ENCODE data around the gene MLC1.

Gene MLC1

GRCh38 chr22:50083462-50084079, 1.7 kb downstream of the MLC1 start:
- H3K4me1 ChIP-seq (ENCODE audit: control insufficient read depth, low read depth, low read length) = no peaks in the 10 kb centered on the region
- H3K9ac ChIP-seq (ENCODE audit: low read length) = no peak overlapping the region
- no peaks in the 10 kb centered on the region for H3K9me3 ChIP-seq (ENCODE audit: control insufficient read depth, low read depth, low read length)
- H3K27me3 ChIP-seq (ENCODE audit: control insufficient read depth, insufficient read depth, low read length) = no peaks in the 10 kb centered on the region
- H3K4me3 ChIP-seq (ENCODE audit: low read length) = no peak overlapping the region
- no peak overlapping the region for H3K27ac ChIP-seq (ENCODE audit: low read length)
- H3K36me3 ChIP-seq (ENCODE audit: control insufficient read depth, low read depth, low read length) = no peaks in the 10 kb centered on the region

GRCh38 chr22:50082961-50083461, 2.2 kb downstream of the MLC1 start:
- H3K4me3 ChIP-seq (ENCODE audit: low read length) = no peak overlapping the region
- H3K27ac ChIP-seq (ENCODE audit: low read length) = no peak overlapping the region
- H3K9me3 ChIP-seq (ENCODE audit: control insufficient read depth, low read depth, low read length) = no peaks in the 10 kb centered on the region
- no peaks in the 10 kb centered on the region for H3K27me3 ChIP-seq (ENCODE audit: control insufficient read depth, insufficient read depth, low read length)
- no peak overlapping the region for H3K9ac ChIP-seq (ENCODE audit: low read length)
- H3K4me1 ChIP-seq (ENCODE audit: control insufficient read depth, low read depth, low read length) = no peaks in the 10 kb centered on the region
- no peaks in the 10 kb centered on the region for H3K36me3 ChIP-seq (ENCODE audit: control insufficient read depth, low read depth, low read length)

GRCh38 chr22:50082197-50082715, 3.0 kb downstream of the MLC1 start:
- no peak overlapping the region for H3K9ac ChIP-seq (ENCODE audit: low read length)
- no peak overlapping the region for H3K27ac ChIP-seq (ENCODE audit: low read length)

GRCh38 chr22:50081426-50082196, 3.6 kb downstream of the MLC1 start:
- Histone ChIP-seq H3K27ac (ENCODE audit: low read length) (no peak overlapping the region), H3K9ac (ENCODE audit: low read length) (no peak overlapping the region), H3K27me3 (ENCODE audit: control insufficient read depth, insufficient read depth, low read length) (no peaks in the 10 kb centered on the region), H3K9me3 (ENCODE audit: control insufficient read depth, low read depth, low read length) (no peaks in the 10 kb centered on the region), H3K4me1 (ENCODE audit: control insufficient read depth, low read depth, low read length) (no peaks in the 10 kb centered on the region), H3K36me3 (ENCODE audit: control insufficient read depth, low read depth, low read length) (no peaks in the 10 kb centered on the region), H3K4me3 (ENCODE audit: low read length) (no peak overlapping the region)

More at GRCh38 chr22:50082197-50082715, 3.0 kb downstream of the MLC1 start:
- H3K4me1 ChIP-seq (ENCODE audit: control insufficient read depth, low read depth, low read length) = no peaks in the 10 kb centered on the region
- no peaks in the 10 kb centered on the region for H3K9me3 ChIP-seq (ENCODE audit: control insufficient read depth, low read depth, low read length)
- H3K4me3 ChIP-seq (ENCODE audit: low read length) = no peak overlapping the region
- no peaks in the 10 kb centered on the region for H3K36me3 ChIP-seq (ENCODE audit: control insufficient read depth, low read depth, low read length)
- no peaks in the 10 kb centered on the region for H3K27me3 ChIP-seq (ENCODE audit: control insufficient read depth, insufficient read depth, low read length)

GRCh38 chr22:50080077-50080465, 5.2 kb downstream of the MLC1 start:
- H3K27ac ChIP-seq (ENCODE audit: low read length) = no peak overlapping the region
- H3K27me3 ChIP-seq (ENCODE audit: control insufficient read depth, insufficient read depth, low read length) = no peaks in the 10 kb centered on the region
- no peaks in the 10 kb centered on the region for H3K4me1 ChIP-seq (ENCODE audit: control insufficient read depth, low read depth, low read length)
- H3K9me3 ChIP-seq (ENCODE audit: control insufficient read depth, low read depth, low read length) = no peaks in the 10 kb centered on the region
- H3K9ac ChIP-seq (ENCODE audit: low read length) = no peak overlapping the region
- no peak overlapping the region for H3K4me3 ChIP-seq (ENCODE audit: low read length)
- H3K36me3 ChIP-seq (ENCODE audit: control insufficient read depth, low read depth, low read length) = no peaks in the 10 kb centered on the region

- Histone ChIP-seq H3K4me3 (ENCODE audit: low read length) (no peak overlapping the region), H3K9ac (ENCODE audit: low read length) (no peak overlapping the region), H3K27ac (ENCODE audit: low read length) (no peak overlapping the region), H3K27me3 (ENCODE audit: control insufficient read depth, insufficient read depth, low read length) (no peaks in the 10 kb centered on the region), H3K36me3 (ENCODE audit: control insufficient read depth, low read depth, low read length) (no peaks in the 10 kb centered on the region), H3K9me3 (ENCODE audit: control insufficient read depth, low read depth, low read length) (no peaks in the 10 kb centered on the region), H3K4me1 (ENCODE audit: control insufficient read depth, low read depth, low read length) (no peaks in the 10 kb centered on the region)
These were observed 6.5 kb downstream of the MLC1 start for GRCh38 chr22:50078761-50079160.

- H3K4me3 ChIP-seq (ENCODE audit: low read length) = no peak overlapping the region
- H3K9ac ChIP-seq (ENCODE audit: low read length) = no peak overlapping the region
- H3K36me3 ChIP-seq (ENCODE audit: control insufficient read depth, low read depth, low read length) = no peaks in the 10 kb centered on the region
- no peaks in the 10 kb centered on the region for H3K9me3 ChIP-seq (ENCODE audit: control insufficient read depth, low read depth, low read length)
- no peaks in the 10 kb centered on the region for H3K4me1 ChIP-seq (ENCODE audit: control insufficient read depth, low read depth, low read length)
- no peak overlapping the region for H3K27ac ChIP-seq (ENCODE audit: low read length)
- H3K27me3 ChIP-seq (ENCODE audit: control insufficient read depth, insufficient read depth, low read length) = no peaks in the 10 kb centered on the region
These were observed 7.0 kb downstream of the MLC1 start for GRCh38 chr22:50078246-50078645.

- H3K9me3 ChIP-seq (ENCODE audit: control insufficient read depth, low read depth, low read length) = no peaks in the 10 kb centered on the region
- no peak overlapping the region for H3K9ac ChIP-seq (ENCODE audit: low read length)
- H3K36me3 ChIP-seq (ENCODE audit: control insufficient read depth, low read depth, low read length) = no peaks in the 10 kb centered on the region
- no peak overlapping the region for H3K27ac ChIP-seq (ENCODE audit: low read length)
- no peaks in the 10 kb centered on the region for H3K4me1 ChIP-seq (ENCODE audit: control insufficient read depth, low read depth, low read length)
- no peak overlapping the region for H3K4me3 ChIP-seq (ENCODE audit: low read length)
- no peaks in the 10 kb centered on the region for H3K27me3 ChIP-seq (ENCODE audit: control insufficient read depth, insufficient read depth, low read length)
These were observed 8.3 kb downstream of the MLC1 start for GRCh38 chr22:50076646-50077535.

- no peaks in the 10 kb centered on the region for H3K9me3 ChIP-seq (ENCODE audit: control insufficient read depth, low read depth, low read length)
- H3K27me3 ChIP-seq (ENCODE audit: control insufficient read depth, insufficient read depth, low read length) = no peaks in the 10 kb centered on the region
- no peaks in the 10 kb centered on the region for H3K36me3 ChIP-seq (ENCODE audit: control insufficient read depth, low read depth, low read length)
- no peaks in the 10 kb centered on the region for H3K4me1 ChIP-seq (ENCODE audit: control insufficient read depth, low read depth, low read length)
- H3K27ac ChIP-seq (ENCODE audit: low read length) = no peak overlapping the region
- H3K4me3 ChIP-seq (ENCODE audit: low read length) = no peak overlapping the region
- H3K9ac ChIP-seq (ENCODE audit: low read length) = no peak overlapping the region
These were observed 10.4 kb downstream of the MLC1 start for GRCh38 chr22:50074551-50075530.

GRCh38 chr22:50074056-50074455, 11.2 kb downstream of the MLC1 start:
- no peaks in the 10 kb centered on the region for H3K36me3 ChIP-seq (ENCODE audit: control insufficient read depth, low read depth, low read length)
- no peak overlapping the region for H3K4me3 ChIP-seq (ENCODE audit: low read length)
- no peaks in the 10 kb centered on the region for H3K4me1 ChIP-seq (ENCODE audit: control insufficient read depth, low read depth, low read length)
- H3K9ac ChIP-seq (ENCODE audit: low read length) = no peak overlapping the region
- no peak overlapping the region for H3K27ac ChIP-seq (ENCODE audit: low read length)
- no peaks in the 10 kb centered on the region for H3K9me3 ChIP-seq (ENCODE audit: control insufficient read depth, low read depth, low read length)
- no peaks in the 10 kb centered on the region for H3K27me3 ChIP-seq (ENCODE audit: control insufficient read depth, insufficient read depth, low read length)
